Putamen (tissue), 1 donor: Measurements from ENCODE around the gene PLAA.
A peak's percentile ranks its signal among the peaks of the same experiment; 100 is the strongest.
"Not testable (repeated sequence)": the region's sequence is repeated elsewhere in the genome, so short reads cannot be mapped to it uniquely, and the experiment has no call there.

Experiments
- DNase-seq: peaks from one replicate; pipeline ENCODE4 v3.0.0-alpha.2; 2016; ENCODE audit warnings: low spot score

The PLAA gene

DNA sequence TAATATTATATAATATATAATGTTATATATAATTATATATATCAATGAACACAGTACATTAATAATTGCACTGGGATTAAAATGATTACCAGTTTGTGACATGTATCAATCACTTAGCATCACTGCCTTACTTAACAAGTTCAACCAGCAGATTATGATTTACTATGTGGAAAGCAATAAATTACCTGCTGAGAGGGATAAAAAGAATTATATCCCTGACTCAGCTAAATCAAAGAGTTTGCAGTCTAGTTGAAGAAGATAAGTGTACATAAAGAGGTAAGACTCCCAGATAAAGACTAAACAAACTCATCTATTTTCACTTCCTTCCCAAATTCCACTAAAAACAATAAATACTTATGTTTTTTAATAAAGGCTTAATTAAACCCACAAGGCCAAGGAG is 11.2 kb downstream of the PLAA start:
- no peak for DNase-seq

DNA sequence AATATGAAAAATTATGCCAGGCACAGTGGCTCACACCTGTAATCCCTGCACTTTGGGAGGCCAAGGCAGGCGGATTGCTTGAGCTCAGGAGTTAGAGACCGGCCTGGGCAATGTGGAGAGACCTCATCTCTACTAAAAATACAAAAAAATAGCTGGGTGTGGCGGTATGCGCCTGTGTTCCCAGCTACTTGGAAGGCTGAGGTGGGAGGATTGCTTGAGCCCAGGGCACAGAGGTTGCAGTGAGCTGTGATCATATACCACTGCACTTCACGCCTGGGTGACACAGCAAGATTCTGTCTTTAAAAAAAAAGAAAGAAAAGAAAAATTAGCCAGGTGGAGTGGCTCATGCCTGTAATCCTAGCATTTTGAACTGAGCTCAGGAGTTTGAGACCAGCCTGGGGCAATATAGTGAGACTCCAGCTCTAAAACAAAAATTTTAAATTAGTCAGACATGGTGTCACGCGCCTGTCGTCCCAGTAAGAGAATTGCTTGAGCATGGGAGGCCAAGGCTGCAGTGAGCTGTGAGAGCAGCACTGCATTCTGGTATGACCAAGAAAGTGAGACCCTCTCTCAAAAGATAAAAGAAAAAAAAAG is 18.0 kb downstream of the PLAA start:
- DNase-seq, result no peak

DNA sequence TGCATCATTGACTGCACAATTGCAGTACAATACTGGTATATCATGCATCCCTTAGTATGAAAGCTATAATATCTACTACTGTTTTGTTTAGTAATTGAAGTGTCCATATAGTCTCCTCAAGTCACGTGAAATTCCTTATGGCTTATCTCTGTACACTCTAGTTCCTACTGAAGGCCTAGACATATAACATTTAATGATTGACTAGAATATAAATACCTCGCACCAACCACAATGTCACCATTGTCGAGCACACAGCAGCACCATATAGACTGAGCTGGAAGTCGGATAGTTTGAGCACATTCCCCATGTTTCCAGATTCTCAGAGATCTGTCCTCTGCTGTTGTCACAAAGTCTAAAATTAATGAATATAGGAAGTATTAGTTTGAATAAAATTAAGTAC is 21.4 kb downstream of the PLAA start:
- no peak for DNase-seq

DNA sequence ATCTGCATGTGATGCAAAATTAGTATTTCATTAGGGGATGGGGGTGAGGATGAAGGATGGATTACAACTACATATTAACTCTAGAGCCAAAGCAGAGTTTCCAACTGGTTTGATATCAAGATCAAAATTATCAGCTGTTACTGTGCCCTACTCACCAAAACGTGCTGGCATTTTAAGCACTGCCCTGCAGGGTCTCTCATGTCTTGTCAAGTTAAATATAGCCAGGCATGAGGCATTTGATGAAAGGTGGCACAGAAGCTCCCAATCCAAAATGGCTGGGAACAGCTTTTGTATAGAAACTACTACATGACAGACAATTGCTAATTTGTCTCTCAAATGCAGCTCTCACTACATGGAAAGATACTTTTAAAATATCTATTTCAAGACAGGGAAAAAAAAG is 27.3 kb downstream of the PLAA start:
- DNase-seq, result no peak

DNA sequence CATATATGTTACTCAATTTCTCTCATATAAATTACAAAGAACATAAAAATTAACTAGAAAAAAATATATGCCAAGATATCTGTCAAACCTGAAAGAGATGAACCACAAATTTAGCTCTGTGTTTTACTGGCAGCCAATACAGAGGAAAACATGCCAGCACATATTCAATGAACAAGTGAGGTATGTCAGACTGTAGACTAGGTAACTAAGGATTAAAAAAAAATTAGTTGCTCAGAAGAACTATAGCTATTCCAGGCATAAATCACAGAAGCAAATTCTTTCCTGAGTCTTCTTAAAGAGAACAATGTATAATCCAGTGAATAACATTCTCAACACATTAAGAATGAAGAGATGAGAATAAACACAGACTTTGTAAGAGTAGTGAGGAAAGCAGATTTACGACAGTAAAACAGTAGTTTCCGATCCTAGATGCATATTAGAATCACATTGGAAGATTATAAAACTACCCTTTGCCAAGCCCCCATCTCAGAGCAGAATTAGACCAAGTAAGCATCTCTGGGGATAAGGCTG is 33.8 kb downstream of the PLAA start:
- no peak for DNase-seq

DNA sequence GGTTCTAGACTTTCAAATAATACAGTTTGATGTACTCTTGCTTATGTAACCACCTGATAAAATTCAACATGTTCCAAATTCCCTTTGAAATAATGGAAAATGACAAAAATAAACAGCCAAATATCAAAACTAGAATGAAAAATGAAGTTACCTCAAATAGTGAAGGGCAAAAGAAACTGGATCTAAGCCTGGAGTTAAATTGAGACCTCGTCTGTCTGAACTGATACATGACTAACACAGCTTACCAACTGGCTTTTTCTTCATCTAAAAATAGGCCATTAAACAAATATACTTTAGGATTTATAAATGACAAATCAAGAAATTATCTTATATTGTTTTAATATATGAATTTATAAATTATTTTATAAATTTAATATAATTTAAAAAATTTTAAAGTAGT is 42.4 kb downstream of the PLAA start:
- no peak for DNase-seq

DNA sequence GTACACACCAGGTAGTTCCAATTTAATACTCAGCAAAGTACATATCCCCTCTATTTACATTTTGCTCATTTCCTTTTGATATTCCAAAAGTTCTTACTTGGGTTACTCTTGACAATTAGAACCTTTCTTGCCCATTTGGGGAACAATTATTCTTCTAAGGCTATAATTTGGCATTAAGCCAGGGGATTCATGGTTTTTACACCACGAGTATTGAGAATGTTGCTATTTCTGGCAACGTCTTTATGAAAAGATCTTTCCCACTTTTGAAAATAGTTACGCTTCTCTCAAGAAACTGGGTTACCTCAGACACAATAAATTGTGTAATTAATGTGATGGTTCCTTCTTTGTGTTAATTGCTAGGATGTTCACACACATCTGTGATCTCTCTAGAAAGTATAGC is 43.0 kb downstream of the PLAA start:
- no peak for DNase-seq

DNA sequence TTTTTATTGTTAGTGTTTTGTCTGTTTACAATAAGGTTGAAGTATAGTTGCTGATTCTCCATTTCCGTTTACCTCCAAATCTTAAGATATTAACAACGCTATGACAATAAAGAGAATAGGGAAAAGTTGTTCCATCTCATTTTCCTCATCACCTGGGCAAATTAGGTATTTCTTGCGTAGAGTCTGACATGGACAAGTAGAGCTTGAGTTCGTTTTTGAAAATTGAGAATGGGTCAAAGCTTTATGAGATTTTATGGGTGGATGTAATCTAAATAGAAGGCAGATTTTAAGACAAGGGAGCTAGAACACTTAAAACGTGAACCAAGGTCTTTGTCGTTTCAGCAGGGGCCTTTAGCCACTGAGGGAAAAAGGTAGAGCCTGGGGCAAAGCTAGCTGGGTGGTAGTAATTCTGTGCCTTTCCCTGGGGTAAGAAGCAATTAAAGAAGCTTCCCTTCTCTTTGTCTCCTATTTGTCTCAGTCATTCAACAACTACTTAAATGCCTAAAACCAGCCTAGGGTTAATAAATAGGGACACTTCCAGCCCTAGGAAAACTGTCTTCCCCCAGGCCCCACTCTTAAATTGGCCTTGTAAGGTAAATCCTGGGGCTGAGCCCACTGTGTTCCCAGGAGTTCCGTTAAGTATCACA is 53.9 kb downstream of the PLAA start:
- DNase-seq, result no peak

DNA sequence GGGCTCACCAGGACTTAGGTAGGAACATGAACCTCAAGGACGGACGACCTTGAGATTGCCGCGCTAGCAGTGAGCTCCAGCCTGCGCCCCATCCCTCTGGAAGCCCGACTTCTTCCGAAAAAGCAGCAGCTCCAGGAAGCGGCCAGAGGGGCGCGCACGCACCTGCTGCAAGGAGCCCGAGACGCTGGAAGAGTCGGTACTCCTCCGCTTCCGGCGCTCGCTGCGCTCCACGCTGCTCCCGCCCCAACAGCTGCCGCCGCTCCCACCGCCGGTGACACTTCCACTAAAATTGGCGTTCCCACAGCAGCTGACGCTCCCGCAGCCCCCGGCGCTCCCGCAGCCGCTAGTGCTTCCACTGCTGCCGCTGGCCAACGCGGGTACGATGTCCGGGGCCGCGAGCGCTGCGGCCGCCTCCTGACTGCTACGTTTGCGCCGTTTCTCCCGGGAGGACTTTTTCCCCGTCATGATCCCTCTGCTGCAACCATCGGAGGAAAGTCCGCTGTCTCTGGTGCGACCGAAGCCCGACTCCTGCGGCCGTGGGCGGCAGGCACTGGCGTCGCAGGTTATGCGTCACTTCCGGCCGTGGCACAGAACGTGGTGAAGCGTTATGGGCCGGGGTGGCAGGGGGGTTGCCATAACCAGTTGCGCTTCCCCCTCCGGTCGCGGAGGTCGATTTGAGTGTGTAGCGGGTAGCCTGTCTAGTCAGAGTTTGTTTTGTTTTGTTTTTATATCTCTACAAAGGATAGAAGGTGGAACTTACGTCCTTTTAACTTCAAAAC is 54.6 kb downstream of the PLAA start, which contains the start of gene CAAP1:
Gene CAAP1 (minus strand): TSS at position 552 of the 779 bp plus-strand sequence. CDS start 87 bp downstream, at position 465.
- peak; percentile 93 for DNase-seq

DNA sequence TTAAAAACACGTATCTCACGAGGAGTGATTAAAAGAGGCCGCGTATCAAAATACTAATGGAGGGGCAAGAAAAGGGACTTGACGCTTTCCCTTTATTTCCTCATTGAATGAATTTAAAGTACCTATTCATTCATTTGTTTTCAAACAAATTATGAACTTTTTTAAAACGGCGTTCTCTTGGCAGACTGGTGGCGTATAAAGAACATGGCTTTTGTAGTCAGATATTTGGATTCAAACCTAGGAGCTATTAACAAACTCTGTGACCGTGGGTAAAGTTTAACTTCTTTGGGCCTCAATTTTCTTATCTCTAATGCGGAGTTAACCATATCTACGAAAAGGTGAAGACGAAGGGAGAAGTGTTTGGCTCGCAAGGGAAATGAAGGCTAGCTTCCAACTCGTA is 55.3 kb downstream of the PLAA start:
- DNase-seq, result no peak

DNA sequence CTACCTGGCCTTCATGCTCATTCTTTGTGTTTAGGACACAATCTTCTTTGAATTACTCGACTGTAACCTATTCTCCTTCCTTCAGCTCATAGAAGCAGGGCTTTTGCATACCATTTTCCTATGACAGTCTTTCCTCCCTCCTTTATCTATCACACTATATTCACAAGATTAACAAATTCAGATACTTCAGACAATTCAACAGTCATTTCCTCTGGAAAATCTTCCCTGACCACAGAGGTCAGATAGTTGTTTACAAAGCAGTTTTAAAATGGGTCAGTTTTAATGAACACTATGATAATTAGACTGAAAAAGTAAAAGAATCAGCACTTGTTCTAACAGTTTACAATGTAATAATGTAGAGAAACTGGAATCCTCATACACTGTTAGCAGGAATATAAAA is 58.8 kb downstream of the PLAA start:
- no peak for DNase-seq

DNA sequence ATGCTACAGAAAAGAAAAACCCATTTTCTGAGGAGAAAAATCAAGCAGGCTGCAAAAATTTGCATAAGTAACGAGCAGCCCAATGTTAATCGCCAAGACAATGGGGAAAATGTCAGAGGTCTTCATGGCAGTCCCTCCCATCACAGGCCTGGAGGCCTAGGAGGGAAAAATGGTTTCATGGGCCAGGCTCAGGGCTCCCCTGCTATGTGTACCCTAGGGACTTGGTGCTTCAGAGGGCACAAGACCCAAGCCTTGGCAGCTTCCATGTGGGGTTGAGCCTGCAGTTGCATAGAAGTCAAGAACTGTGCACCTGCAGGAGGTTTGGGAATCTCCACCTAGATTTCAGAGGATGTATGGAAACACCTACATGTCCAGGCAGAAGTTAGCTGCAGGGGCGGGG is 64.9 kb downstream of the PLAA start:
- DNase-seq, result no peak

DNA sequence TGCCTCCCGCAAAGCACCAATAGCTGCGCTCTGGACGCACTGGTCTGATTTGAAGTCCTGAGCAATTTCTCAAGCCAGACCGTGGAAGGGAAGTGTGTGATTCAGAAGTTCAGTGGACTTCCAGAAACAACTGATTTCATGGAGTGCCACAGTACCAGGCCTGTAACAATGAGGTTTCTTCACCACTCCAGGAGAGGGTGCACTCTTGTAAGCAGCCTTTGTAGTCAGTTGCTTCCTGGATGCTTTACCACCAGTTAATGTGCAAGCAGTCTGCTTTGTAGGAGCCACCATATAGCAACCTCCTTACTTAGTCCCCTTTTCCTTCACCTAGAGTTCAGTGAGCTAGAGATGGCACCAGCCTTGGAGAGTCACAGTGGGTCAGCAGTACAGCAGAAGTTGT is 66.8 kb downstream of the PLAA start:
- no peak for DNase-seq

DNA sequence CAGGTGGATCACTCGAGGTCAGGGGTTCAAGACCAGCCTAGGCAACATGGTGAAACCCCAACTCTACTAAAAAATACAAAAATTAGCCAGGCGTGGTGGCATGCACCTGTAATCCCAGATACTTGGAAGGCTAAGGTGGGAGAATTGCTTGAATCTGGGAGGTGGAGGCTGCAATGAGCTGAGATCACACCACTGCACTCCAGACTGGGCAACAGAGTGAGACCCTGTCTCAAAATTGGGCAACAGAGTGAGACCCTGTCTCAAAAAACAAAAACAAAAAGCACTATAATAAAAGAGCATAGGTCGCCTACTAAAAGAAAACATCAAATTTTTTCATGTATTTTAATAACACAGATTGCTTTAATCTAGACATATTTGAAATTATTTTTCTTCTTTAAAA is 71.9 kb downstream of the PLAA start:
- not testable (repeated sequence) for DNase-seq

DNA sequence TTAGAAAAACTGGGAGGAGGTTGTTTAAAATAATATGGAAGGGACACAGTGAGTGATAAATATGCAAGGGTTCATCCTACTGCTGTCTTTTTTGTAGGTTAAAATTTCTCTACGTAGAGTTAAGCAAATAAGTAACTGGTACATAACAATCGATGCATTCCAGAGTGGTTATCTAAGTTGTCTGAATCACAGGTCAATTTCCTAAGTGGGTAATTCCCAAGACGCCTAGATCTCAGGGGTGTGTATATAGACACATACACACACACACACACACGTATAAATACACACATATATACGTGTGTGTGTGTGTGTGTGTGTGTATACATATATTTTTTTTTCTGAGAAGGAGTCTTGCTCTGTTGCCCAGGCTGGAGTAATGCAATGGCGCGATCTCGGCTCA is 76.8 kb downstream of the PLAA start:
- DNase-seq, result no peak

DNA sequence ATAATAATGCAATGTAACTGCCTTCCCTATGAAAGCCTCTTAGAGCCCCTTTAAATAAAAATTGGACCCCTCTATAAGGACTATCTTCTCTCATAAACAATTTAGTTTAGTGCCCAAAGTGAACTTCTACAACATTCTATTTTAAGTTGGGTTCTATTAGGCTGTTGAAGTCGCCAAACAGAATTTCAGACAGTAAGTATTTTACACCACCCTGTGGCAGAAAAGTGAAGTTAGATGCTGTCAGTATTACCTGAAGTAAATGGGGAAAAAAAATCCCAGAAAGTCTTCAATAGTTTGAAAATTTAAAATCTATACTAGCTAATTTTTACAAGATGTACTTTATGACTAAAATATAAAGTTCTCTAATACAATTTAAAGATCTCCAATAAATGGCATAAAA is 84.0 kb downstream of the PLAA start:
- peak; percentile 3 for DNase-seq

DNA sequence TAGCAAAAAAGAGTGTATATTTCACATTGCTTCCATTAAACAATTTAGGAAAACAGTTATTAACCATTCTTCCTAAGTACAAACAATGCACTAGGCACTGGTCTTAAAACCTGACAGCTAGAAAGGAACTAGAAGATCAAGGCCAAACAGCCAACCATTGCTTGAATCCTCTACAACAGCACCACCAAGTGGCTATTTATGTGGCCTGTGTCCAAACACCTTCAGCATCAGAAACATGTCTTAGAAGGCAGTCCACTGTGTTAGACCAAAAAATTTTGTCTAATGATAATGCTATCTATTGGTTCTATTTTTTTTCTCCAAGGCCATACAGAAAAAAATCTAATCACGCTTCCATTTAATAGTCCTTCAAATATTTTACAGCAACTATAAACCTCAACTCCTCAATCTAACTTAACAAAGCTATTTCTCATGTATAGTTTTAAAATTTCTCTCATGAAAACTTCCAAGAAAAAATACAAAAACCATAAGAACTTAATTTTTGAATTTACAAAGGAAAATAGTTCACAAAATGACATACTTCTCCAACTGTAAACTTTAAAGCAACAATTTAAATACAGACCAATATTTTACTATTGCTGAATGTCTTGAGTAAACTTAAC is 90.5 kb downstream of the PLAA start:
- DNase-seq, result no peak
